Mesenchymal stem cell (in vitro differentiated cells and primary cell): Measurements from ENCODE around the gene OLFML3.

Source experiments
- DNase-seq: peaks from one replicate; pipeline ENCODE4 v3.0.0-alpha.2; 2013
- H2AFZ ChIP-seq: one replicate; pipeline ENCODE4 v1.6.1; 2013; ENCODE audit warnings: low read depth, mild to moderate bottlenecking, control low read depth, inconsistent platforms, low read length, moderate library complexity
- H2AK5ac ChIP-seq: 2 replicates; pipeline ENCODE4 v1.6.1; 2013; ENCODE audit warnings: low read length, moderate library complexity, mild to moderate bottlenecking, inconsistent platforms; ENCODE audit not compliant: severe bottlenecking
- H2BK120ac ChIP-seq: one replicate; pipeline ENCODE4 v1.6.1; 2013; ENCODE audit warnings: low read depth, mild to moderate bottlenecking, inconsistent platforms, low read length, moderate library complexity
- H2BK12ac ChIP-seq, 2 experiments: one replicate each; pipeline ENCODE4 v1.6.1; 2013; ENCODE audit warnings: inconsistent platforms in 2 of 2, low read length in 2 of 2, mild to moderate bottlenecking in 2 of 2, moderate library complexity in 2 of 2, control low read depth in 1 of 2
- H2BK15ac ChIP-seq: one replicate; pipeline ENCODE4 v1.6.1; 2013; ENCODE audit warnings: mild to moderate bottlenecking, low read depth, inconsistent platforms; ENCODE audit not compliant: poor library complexity, severe bottlenecking
- H2BK5ac ChIP-seq: 2 replicates; pipeline ENCODE4 v1.6.1; 2013; ENCODE audit warnings: low read depth, mild to moderate bottlenecking, low read length, control low read depth, inconsistent platforms; ENCODE audit not compliant: poor library complexity, severe bottlenecking
- H3K14ac ChIP-seq, 2 experiments: one replicate each; pipeline ENCODE4 v1.6.1; 2013; ENCODE audit warnings: inconsistent platforms in 2 of 2, low read length in 2 of 2, control low read depth in 1 of 2, mild to moderate bottlenecking in 1 of 2, moderate library complexity in 1 of 2
- H3K18ac ChIP-seq, 2 experiments: one replicate each; pipeline ENCODE4 v1.6.1; 2013; ENCODE audit warnings: inconsistent platforms in 2 of 2, low read length in 2 of 2, control low read depth in 1 of 2, low read depth in 1 of 2, mild to moderate bottlenecking in 1 of 2
- H3K23ac ChIP-seq, 2 experiments: one replicate each; pipeline ENCODE4 v1.6.1; 2013; ENCODE audit warnings: inconsistent platforms in 2 of 2, low read length in 2 of 2, mild to moderate bottlenecking in 2 of 2, moderate library complexity in 2 of 2, control low read depth in 1 of 2
- H3K27ac ChIP-seq: 2 replicates; pipeline ENCODE4 v1.5.1; 2013; ENCODE audit warnings: mild to moderate bottlenecking, moderate library complexity, low read length, control low read depth, inconsistent platforms; ENCODE audit not compliant: poor library complexity, severe bottlenecking
- H3K27me3 ChIP-seq, 2 experiments: 2 replicates each; pipeline versions ENCODE4 v1.6.1 to v1.7.0; 2013; ENCODE audit warnings: low read length in 2 of 2, mild to moderate bottlenecking in 2 of 2, moderate library complexity in 2 of 2, control low read depth in 1 of 2, inconsistent platforms in 1 of 2; ENCODE audit not compliant: control insufficient read depth in 1 of 2, insufficient read depth in 1 of 2
- H3K36me3 ChIP-seq, 2 experiments: 2 replicates each; pipeline versions ENCODE4 v1.6.1 to v1.7.0; 2013; ENCODE audit warnings: low read length in 2 of 2, control low read depth in 1 of 2, inconsistent platforms in 1 of 2, low read depth in 1 of 2, mild to moderate bottlenecking in 1 of 2; ENCODE audit not compliant: insufficient read depth in 2 of 2, control insufficient read depth in 1 of 2
- H3K4ac ChIP-seq, 2 experiments: one replicate each; pipeline ENCODE4 v1.6.1; 2013; ENCODE audit warnings: inconsistent platforms in 2 of 2, low read length in 2 of 2, mild to moderate bottlenecking in 2 of 2, moderate library complexity in 2 of 2, control low read depth in 1 of 2, low read depth in 1 of 2
- H3K4me1 ChIP-seq: 2 replicates; pipeline ENCODE4 v1.6.1; 2013; ENCODE audit warnings: low read depth, low read length, control low read depth; ENCODE audit not compliant: control insufficient read depth, insufficient read depth
- H3K4me2 ChIP-seq: 2 replicates; pipeline ENCODE4 v1.6.1; 2013; ENCODE audit warnings: low read length, mild to moderate bottlenecking, inconsistent platforms; ENCODE audit not compliant: poor library complexity, severe bottlenecking
- H3K4me3 ChIP-seq, 2 experiments: 2 replicates each; pipeline versions ENCODE4 v1.5.1 to v1.7.0; 2013; ENCODE audit warnings: low read length in 2 of 2, mild to moderate bottlenecking in 2 of 2, control low read depth in 1 of 2, low read depth in 1 of 2; ENCODE audit not compliant: insufficient read depth in 1 of 2
- H3K79me1 ChIP-seq: replicated peaks from 2 replicates; pipeline ENCODE4 v1.6.1; 2013; ENCODE audit warnings: mild to moderate bottlenecking, control low read depth, low read length, inconsistent platforms; ENCODE audit not compliant: poor library complexity, severe bottlenecking
- H3K9ac ChIP-seq: 2 replicates; pipeline ENCODE4 v1.7.0; 2013; ENCODE audit warnings: mild to moderate bottlenecking, low read length, moderate library complexity
- H3K9me3 ChIP-seq: 2 replicates; pipeline ENCODE4 v1.7.0; 2013; ENCODE audit warnings: mild to moderate bottlenecking, low read length; ENCODE audit not compliant: control insufficient read depth
- H4K8ac ChIP-seq: one replicate; pipeline ENCODE4 v1.6.1; 2013; ENCODE audit warnings: inconsistent platforms, mild to moderate bottlenecking, low read length, moderate library complexity
- H4K91ac ChIP-seq: one replicate; pipeline ENCODE4 v1.6.1; 2013; ENCODE audit warnings: mild to moderate bottlenecking, low read length, inconsistent platforms
- WGBS: methylation state at CpG from one replicate; pipeline ENCODE4 v1.1.7; 2013; ENCODE audit warnings: mixed read lengths; 5-methylcytosine and 5-hydroxymethylcytosine counted together

The OLFML3 gene

GRCh38 chr1:113941245-113941559, 38.1 kb upstream of the OLFML3 start:
- Histone ChIP-seq H2BK120ac (no peak overlapping the region), H2BK5ac (no peak overlapping the region), H3K14ac (no peak overlapping the region), H3K4me3 (no peak overlapping the region), H3K36me3 (peaks cover 19 to 36% of the 10 kb centered on the region in 2 experiments), H3K4me1 (peaks cover 1% of the 10 kb centered on the region), H3K27me3 (no peaks in the 10 kb centered on the region), H3K4ac (no peak overlapping the region), H3K23ac (no peak overlapping the region), H3K18ac (no peak overlapping the region), H4K8ac (no peak overlapping the region), H2AFZ (no peak overlapping the region), H2AK5ac (no peak overlapping the region), H3K4me2 (no peak overlapping the region), H4K91ac (no peak overlapping the region), H2BK15ac (no peak overlapping the region), H3K9ac (no peak overlapping the region), H2BK12ac (no peak overlapping the region), H3K27ac (no peak overlapping the region), H3K79me1 (peaks cover 20% of the 10 kb centered on the region), H3K9me3 (no peaks in the 10 kb centered on the region)
- DNase-seq = no peak
- WGBS = over 99% methylated on average over 4 of the region's 7 CpGs

- Histone ChIP-seq H4K8ac (no peak overlapping the region), H2BK12ac (no peak overlapping the region), H2AFZ (no peak overlapping the region), H3K36me3 (peaks cover 19 to 36% of the 10 kb centered on the region in 2 experiments), H3K9ac (no peak overlapping the region), H3K27ac (no peak overlapping the region), H2BK5ac (no peak overlapping the region), H3K4me2 (no peak overlapping the region), H3K4me1 (peaks cover 1% of the 10 kb centered on the region), H3K9me3 (no peaks in the 10 kb centered on the region), H4K91ac (no peak overlapping the region), H3K79me1 (peaks cover 22% of the 10 kb centered on the region), H3K27me3 (no peaks in the 10 kb centered on the region), H2BK120ac (no peak overlapping the region), H3K4ac (no peak overlapping the region), H3K4me3 (no peak overlapping the region), H2AK5ac (no peak overlapping the region), H3K23ac (no peak overlapping the region), H2BK15ac (no peak overlapping the region), H3K18ac (no peak overlapping the region), H3K14ac (no peak overlapping the region)
- DNase-seq = no peak
Measured at GRCh38 chr1:113942527-113942926, 36.7 kb upstream of the OLFML3 start.

- Histone ChIP-seq H2BK5ac (no peak overlapping the region), H3K4ac (no peak overlapping the region), H4K8ac (no peak overlapping the region), H3K23ac (no peak overlapping the region), H2BK120ac (no peak overlapping the region), H2AFZ (no peak overlapping the region), H3K18ac (no peak overlapping the region), H3K9ac (no peak overlapping the region), H3K14ac (no peak overlapping the region), H3K27ac (no peak overlapping the region), H4K91ac (no peak overlapping the region), H3K9me3 (no peaks in the 10 kb centered on the region), H3K79me1 (peaks cover 19% of the 10 kb centered on the region), H3K36me3 (peaks cover 19 to 36% of the 10 kb centered on the region in 2 experiments), H3K4me1 (no peaks in the 10 kb centered on the region), H2BK12ac (no peak overlapping the region), H3K4me2 (no peak overlapping the region), H2AK5ac (no peak overlapping the region), H3K27me3 (no peaks in the 10 kb centered on the region), H3K4me3 (no peak overlapping the region), H2BK15ac (no peak overlapping the region)
- DNase-seq = peak; percentile 69
Measured at GRCh38 chr1:113943028-113943811, 36.1 kb upstream of the OLFML3 start.

GRCh38 chr1:113945329-113945728, 33.9 kb upstream of the OLFML3 start:
- no peak overlapping the region for H2BK12ac ChIP-seq
- no peak overlapping the region for H2BK5ac ChIP-seq
- no peak overlapping the region for H3K14ac ChIP-seq
- H4K8ac ChIP-seq = no peak overlapping the region
- no peak overlapping the region for H3K4ac ChIP-seq
- H3K9me3 ChIP-seq = no peaks in the 10 kb centered on the region
- H3K23ac ChIP-seq = no peak overlapping the region
- H3K36me3 ChIP-seq = peaks cover 17 to 35% of the 10 kb centered on the region in 2 experiments
- no peak overlapping the region for H3K4me2 ChIP-seq
- no peak overlapping the region for H4K91ac ChIP-seq
- H2BK120ac ChIP-seq = no peak overlapping the region
- no peak overlapping the region for H2BK15ac ChIP-seq
- H3K4me3 ChIP-seq = no peak overlapping the region
- no peak overlapping the region for H3K18ac ChIP-seq
- H2AK5ac ChIP-seq = no peak overlapping the region
- no peaks in the 10 kb centered on the region for H3K4me1 ChIP-seq
- peaks cover 17% of the 10 kb centered on the region for H3K79me1 ChIP-seq
- DNase-seq = no peak
- no peak overlapping the region for H3K27ac ChIP-seq
- H3K27me3 ChIP-seq = no peaks in the 10 kb centered on the region
- H3K9ac ChIP-seq = no peak overlapping the region
- no CpG with 5 or more reads among the region's 1 CpG for WGBS
- no peak overlapping the region for H2AFZ ChIP-seq
